ENCODE data around the gene TNRC6B.

GRCh38 chr22:40276996-40277823, 99.5 kb downstream of the TNRC6B start:
- TF ChIP-seq, protein P1, sequence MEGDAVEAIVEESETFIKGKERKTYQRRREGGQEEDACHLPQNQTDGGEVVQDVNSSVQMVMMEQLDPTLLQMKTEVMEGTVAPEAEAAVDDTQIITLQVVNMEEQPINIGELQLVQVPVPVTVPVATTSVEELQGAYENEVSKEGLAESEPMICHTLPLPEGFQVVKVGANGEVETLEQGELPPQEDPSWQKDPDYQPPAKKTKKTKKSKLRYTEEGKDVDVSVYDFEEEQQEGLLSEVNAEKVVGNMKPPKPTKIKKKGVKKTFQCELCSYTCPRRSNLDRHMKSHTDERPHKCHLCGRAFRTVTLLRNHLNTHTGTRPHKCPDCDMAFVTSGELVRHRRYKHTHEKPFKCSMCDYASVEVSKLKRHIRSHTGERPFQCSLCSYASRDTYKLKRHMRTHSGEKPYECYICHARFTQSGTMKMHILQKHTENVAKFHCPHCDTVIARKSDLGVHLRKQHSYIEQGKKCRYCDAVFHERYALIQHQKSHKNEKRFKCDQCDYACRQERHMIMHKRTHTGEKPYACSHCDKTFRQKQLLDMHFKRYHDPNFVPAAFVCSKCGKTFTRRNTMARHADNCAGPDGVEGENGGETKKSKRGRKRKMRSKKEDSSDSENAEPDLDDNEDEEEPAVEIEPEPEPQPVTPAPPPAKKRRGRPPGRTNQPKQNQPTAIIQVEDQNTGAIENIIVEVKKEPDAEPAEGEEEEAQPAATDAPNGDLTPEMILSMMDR (conservative IDR thresholded peaks at IDR 0.05), result no peak
- TF ChIP-seq EZH2 (IDR thresholded peaks at IDR 0.05; ENCODE audit: low read depth), result no peak

Measured in PC-9 (cell line).